ENCODE measurements around the gene NXPE3.
A peak's percentile ranks its signal among the peaks of the same experiment; 100 is the strongest.

DNA sequence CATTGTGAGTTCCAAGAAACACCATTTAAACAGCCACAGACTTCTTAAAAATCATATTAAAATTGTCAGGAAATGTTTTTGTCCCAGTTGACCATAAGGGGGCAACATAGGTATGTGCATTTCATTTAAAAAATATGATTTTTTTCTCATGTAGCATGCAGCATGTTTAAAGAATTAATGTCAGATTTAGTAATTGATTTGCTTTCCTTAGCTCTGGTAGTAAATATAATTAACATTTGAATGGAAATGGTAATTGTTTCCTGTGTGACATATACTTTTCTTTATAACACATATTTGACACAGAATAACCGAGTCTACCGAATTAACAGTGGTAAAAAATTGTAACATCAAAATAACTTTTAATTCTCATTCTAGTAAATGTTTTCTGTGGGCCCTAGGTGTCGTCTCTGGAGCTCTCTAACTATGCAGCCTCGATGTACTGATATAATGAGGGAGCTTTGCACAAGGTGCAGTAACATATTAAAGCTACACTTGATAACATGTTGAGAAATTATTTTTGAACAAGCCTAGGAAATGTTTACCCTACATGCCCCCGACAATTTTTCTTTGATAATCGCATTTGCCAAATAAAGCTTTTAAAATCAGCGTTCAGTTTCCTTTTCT lies 34.9 kb downstream of the NXPE3 start:
- peak; percentile 72 for TF ChIP-seq CTCF (IDR thresholded peaks at IDR 0.05; ENCODE audit: poor library complexity, severe bottlenecking)
- no peak for TF ChIP-seq TAF1 (IDR thresholded peaks at IDR 0.05; ENCODE audit: low read depth)
